A549 (cell line): Measurements from ENCODE around the gene ARHGAP26.

ENCODE experiments used
- CEBPB ChIP-seq, 2 experiments: fragments of >200 bp in 1 of 2; sonication (Bioruptor Twin) in 1 of 2; formaldehyde crosslinking in 1 of 2; IDR thresholded peaks; 2 replicates each; pipeline ENCODE4 v1.6.1; 2012 to 2016
- FOXS1 ChIP-seq: fragments of 250-450 bp; sonication (Bioruptor Pico); IDR thresholded peaks from 2 replicates; pipeline ENCODE4 v1.5.0; 2020; ENCODE audit warnings: mild to moderate bottlenecking, moderate library complexity
- JUN ChIP-seq, 2 experiments: fragments of >200 bp; sonication (Bioruptor Twin); formaldehyde crosslinking; IDR thresholded peaks; 2 replicates in 1 of 2; 3 replicates in 1 of 2; pipeline ENCODE4 v1.6.1; 2016 to 2017
- KDM5A ChIP-seq: fragments of 200-600 bp; sonication (generic); IDR thresholded peaks from 2 replicates; pipeline ENCODE4 v1.6.1; 2016; ENCODE audit warnings: antibody characterized with exemption, mild to moderate bottlenecking
- MAFK ChIP-seq: fragments of 450-650 bp; IDR thresholded peaks from 2 replicates; pipeline ENCODE4 v1.6.1; 2014; ENCODE audit not compliant: partially characterized antibody
- POLR2A ChIP-seq: IDR thresholded peaks from 2 replicates; pipeline ENCODE4 v1.6.1; 2012; ENCODE audit warnings: mild to moderate bottlenecking, low read length
- RCOR1 ChIP-seq: fragments of 150-350 bp; IDR thresholded peaks from 2 replicates; pipeline ENCODE4 v1.6.1; 2014; ENCODE audit warnings: antibody characterized with exemption, low read length, low read depth
- RFX5 ChIP-seq: fragments of 450-650 bp; IDR thresholded peaks from 2 replicates; pipeline ENCODE4 v1.7.1; 2014; ENCODE audit warnings: antibody characterized with exemption, mild to moderate bottlenecking, moderate library complexity
- ZFP36 ChIP-seq: fragments of 450-650 bp; IDR thresholded peaks from 2 replicates; pipeline ENCODE4 v1.6.1; 2014; ENCODE audit warnings: borderline replicate concordance; ENCODE audit not compliant: partially characterized antibody
- TF ChIP-seq, protein P1 (sequence below): fragments of 200-600 bp; sonication (generic); IDR thresholded peaks from 2 replicates; pipeline ENCODE4 v1.6.1; 2016; ENCODE audit warnings: antibody characterized with exemption, mild to moderate bottlenecking, moderate library complexity
- TF ChIP-seq, protein P2 (sequence below): fragments of >200 bp; sonication (Bioruptor Twin); formaldehyde crosslinking; IDR thresholded peaks from 3 replicates; pipeline ENCODE4 v1.5.1; 2016

DNA sequence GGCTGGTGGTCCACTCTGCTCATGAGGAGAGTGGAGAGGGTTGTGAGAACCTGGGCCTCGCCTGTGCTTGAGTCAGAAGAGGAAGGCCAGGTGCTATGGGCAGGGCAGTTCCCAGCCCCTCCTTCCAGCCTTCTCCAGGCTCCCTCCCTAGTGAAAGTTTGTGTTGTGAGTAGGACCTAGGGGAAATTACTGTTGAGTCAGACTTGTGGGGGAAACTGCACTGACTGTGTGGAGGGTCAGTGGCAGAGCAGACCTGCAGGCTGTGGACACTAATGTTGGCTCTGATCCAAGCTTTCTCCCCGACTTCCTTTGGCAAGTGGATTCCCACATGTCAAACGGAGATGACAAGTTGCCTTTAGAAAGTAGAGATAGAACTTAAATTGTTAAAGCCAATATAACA lies 102.6 kb downstream of the ARHGAP26 start:
- no peak for TF ChIP-seq MAFK
- TF ChIP-seq, protein P1, sequence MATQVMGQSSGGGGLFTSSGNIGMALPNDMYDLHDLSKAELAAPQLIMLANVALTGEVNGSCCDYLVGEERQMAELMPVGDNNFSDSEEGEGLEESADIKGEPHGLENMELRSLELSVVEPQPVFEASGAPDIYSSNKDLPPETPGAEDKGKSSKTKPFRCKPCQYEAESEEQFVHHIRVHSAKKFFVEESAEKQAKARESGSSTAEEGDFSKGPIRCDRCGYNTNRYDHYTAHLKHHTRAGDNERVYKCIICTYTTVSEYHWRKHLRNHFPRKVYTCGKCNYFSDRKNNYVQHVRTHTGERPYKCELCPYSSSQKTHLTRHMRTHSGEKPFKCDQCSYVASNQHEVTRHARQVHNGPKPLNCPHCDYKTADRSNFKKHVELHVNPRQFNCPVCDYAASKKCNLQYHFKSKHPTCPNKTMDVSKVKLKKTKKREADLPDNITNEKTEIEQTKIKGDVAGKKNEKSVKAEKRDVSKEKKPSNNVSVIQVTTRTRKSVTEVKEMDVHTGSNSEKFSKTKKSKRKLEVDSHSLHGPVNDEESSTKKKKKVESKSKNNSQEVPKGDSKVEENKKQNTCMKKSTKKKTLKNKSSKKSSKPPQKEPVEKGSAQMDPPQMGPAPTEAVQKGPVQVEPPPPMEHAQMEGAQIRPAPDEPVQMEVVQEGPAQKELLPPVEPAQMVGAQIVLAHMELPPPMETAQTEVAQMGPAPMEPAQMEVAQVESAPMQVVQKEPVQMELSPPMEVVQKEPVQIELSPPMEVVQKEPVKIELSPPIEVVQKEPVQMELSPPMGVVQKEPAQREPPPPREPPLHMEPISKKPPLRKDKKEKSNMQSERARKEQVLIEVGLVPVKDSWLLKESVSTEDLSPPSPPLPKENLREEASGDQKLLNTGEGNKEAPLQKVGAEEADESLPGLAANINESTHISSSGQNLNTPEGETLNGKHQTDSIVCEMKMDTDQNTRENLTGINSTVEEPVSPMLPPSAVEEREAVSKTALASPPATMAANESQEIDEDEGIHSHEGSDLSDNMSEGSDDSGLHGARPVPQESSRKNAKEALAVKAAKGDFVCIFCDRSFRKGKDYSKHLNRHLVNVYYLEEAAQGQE, result no peak
- no peak for TF ChIP-seq RFX5
- TF ChIP-seq POLR2A, result no peak
- TF ChIP-seq, protein P2, sequence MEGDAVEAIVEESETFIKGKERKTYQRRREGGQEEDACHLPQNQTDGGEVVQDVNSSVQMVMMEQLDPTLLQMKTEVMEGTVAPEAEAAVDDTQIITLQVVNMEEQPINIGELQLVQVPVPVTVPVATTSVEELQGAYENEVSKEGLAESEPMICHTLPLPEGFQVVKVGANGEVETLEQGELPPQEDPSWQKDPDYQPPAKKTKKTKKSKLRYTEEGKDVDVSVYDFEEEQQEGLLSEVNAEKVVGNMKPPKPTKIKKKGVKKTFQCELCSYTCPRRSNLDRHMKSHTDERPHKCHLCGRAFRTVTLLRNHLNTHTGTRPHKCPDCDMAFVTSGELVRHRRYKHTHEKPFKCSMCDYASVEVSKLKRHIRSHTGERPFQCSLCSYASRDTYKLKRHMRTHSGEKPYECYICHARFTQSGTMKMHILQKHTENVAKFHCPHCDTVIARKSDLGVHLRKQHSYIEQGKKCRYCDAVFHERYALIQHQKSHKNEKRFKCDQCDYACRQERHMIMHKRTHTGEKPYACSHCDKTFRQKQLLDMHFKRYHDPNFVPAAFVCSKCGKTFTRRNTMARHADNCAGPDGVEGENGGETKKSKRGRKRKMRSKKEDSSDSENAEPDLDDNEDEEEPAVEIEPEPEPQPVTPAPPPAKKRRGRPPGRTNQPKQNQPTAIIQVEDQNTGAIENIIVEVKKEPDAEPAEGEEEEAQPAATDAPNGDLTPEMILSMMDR, result no peak
- no peak for TF ChIP-seq CEBPB (IDR thresholded peaks at IDR 0.05)
- TF ChIP-seq RCOR1, result no peak
- TF ChIP-seq ZFP36, result no peak
- TF ChIP-seq JUN (IDR thresholded peaks at IDR 0.05), result no peak
- TF ChIP-seq FOXS1 (CRISPR knock-in tag), result no peak
- TF ChIP-seq KDM5A, result no peak
